Hepatocyte (in vitro differentiated cells): ENCODE results near the gene SLC7A9.

ENCODE experiments used
- CTCF ChIP-seq: fragments of 200-600 bp; sonication (generic); IDR thresholded peaks from 2 replicates; pipeline ENCODE4 v1.5.1; 2016; ENCODE audit warnings: antibody characterized with exemption, mild to moderate bottlenecking; ENCODE audit not compliant: poor library complexity
- EZH2 ChIP-seq: fragments of 200-600 bp; sonication (generic); IDR thresholded peaks from 2 replicates; pipeline ENCODE4 v1.6.1; 2016; ENCODE audit warnings: antibody characterized with exemption, mild to moderate bottlenecking, borderline replicate concordance
- EZH2phosphoT487 ChIP-seq: fragments of 200-600 bp; sonication (generic); IDR thresholded peaks from one replicate; pipeline ENCODE4 v1.6.1; 2018; ENCODE audit warnings: antibody characterized with exemption, mild to moderate bottlenecking, low read depth, moderate library complexity; ENCODE audit not compliant: unreplicated experiment, severe bottlenecking

GRCh38 chr19:32908641-32909190 is 39.1 kb upstream of the SLC7A9 start:
- TF ChIP-seq CTCF: no peak
- no peak for TF ChIP-seq EZH2phosphoT487
- TF ChIP-seq EZH2: no peak
